Measurements from ENCODE around the gene NDUFA11. TPM values are rescaled to one million over a fixed set of nuclear protein-coding genes. Genes with fewer than 3 reads are reported as not detected.

Gene NDUFA11
- total and polyA plus RNA-seq, 7 donors, result 240 to 503 (median 367) TPM

GRCh38 chr19:5892772-5893275 lies 10.8 kb downstream of the NDUFA11 start:
- ATAC-seq (peak in 3 of 4 donors; percentile 5 to 19 (median 16)), DNase-seq (no peak)
- TF ChIP-seq CTCF (IDR thresholded peaks at IDR 0.05), result no peak
- no peaks in the 10 kb centered on the region for H3K9me3 ChIP-seq
- H3K4me1 ChIP-seq, result peaks cover 5% of the 10 kb centered on the region
- H3K36me3 ChIP-seq (ENCODE audit: insufficient read depth in 1 of 2, low read depth in 1 of 2), result peaks cover 0 to 22% of the 10 kb centered on the region in 2 donors
- 47 to 48% (median 47%) methylated on average over 15 of the region's 15 CpGs for WGBS, 3 donors
- intact Hi-C loops (cut with DNase I), result loop anchor here in 1 of 2 donors (2.0 kb wide), 1 partner anchor 88 kb away; the partner anchor contains the start of gene NRTN
- H3K4me3 ChIP-seq, result no peak overlapping the region
- H3K27ac ChIP-seq, result no peak overlapping the region
- peaks cover 0 to 27% (median 3%) of the 10 kb centered on the region in 3 donors for H3K27me3 ChIP-seq (ENCODE audit: insufficient read depth in 3 of 3, low read length in 2 of 3)

- TF ChIP-seq CTCF (IDR thresholded peaks at IDR 0.05), result peak; percentile 58
- Histone ChIP-seq H3K9me3 (no peaks in the 10 kb centered on the region), H3K27me3 (ENCODE audit: insufficient read depth in 3 of 3, low read length in 2 of 3) (peaks cover 0 to 33% (median 3%) of the 10 kb centered on the region in 3 donors), H3K36me3 (ENCODE audit: insufficient read depth in 1 of 2, low read depth in 1 of 2) (peaks cover 0 to 22% of the 10 kb centered on the region in 2 donors), H3K27ac (no peak overlapping the region), H3K4me3 (no peak overlapping the region), H3K4me1 (peaks cover 5% of the 10 kb centered on the region)
- no peak for DNase-seq
- intact Hi-C loops (cut with DNase I), result loop anchor here in 1 of 2 donors (2.0 kb wide), 1 partner anchor 87 kb away; the partner anchor contains the start of gene NRTN
- peak; percentile 46 to 70 (median 63) for ATAC-seq
- whole genome bisulfite sequencing, 3 donors, result 5 to 6% (median 5%) methylated on average over 45 to 48 of the region's 48 CpGs
These were observed 11.4 kb downstream of the NDUFA11 start for GRCh38 chr19:5891938-5892771.

GRCh38 chr19:5891572-5891937 lies 12.0 kb downstream of the NDUFA11 start:
- WGBS, 3 donors, result 29 to 35% (median 34%) methylated on average over 4 of the region's 4 CpGs

GRCh38 chr19:5890099-5890498 lies 13.5 kb downstream of the NDUFA11 start:
- ATAC-seq (no peak), DNase-seq (no peak)
- Histone ChIP-seq H3K27me3 (ENCODE audit: insufficient read depth in 3 of 3, low read length in 2 of 3) (peaks cover 0 to 45% (median 3%) of the 10 kb centered on the region in 3 donors), H3K9me3 (no peaks in the 10 kb centered on the region), H3K4me1 (peaks cover 5% of the 10 kb centered on the region), H3K4me3 (no peak overlapping the region), H3K36me3 (ENCODE audit: insufficient read depth in 1 of 2, low read depth in 1 of 2) (peaks cover 0 to 5% of the 10 kb centered on the region in 2 donors), H3K27ac (no peak overlapping the region)
- intact Hi-C loops (cut with DNase I), result no loop called here
- TF ChIP-seq CTCF (IDR thresholded peaks at IDR 0.05), result no peak
- 29 to 35% (median 34%) methylated on average over 10 of the region's 10 CpGs for WGBS, 3 donors

More at GRCh38 chr19:5891572-5891937, 12.0 kb downstream of the NDUFA11 start:
- intact Hi-C loops (cut with DNase I), result no loop called here
- Histone ChIP-seq H3K9me3 (no peaks in the 10 kb centered on the region), H3K4me1 (peaks cover 5% of the 10 kb centered on the region), H3K27ac (no peak overlapping the region), H3K27me3 (ENCODE audit: insufficient read depth in 3 of 3, low read length in 2 of 3) (peaks cover 0 to 38% (median 3%) of the 10 kb centered on the region in 3 donors), H3K36me3 (ENCODE audit: insufficient read depth in 1 of 2, low read depth in 1 of 2) (peaks cover 0 to 20% of the 10 kb centered on the region in 2 donors), H3K4me3 (no peak overlapping the region)
- DNase-seq (no peak), ATAC-seq (peak in 1 of 4 donors; percentile 3)
- TF ChIP-seq CTCF (IDR thresholded peaks at IDR 0.05), result no peak

Data from psoas muscle (tissue), 8 donors.